HG02970 (cell line): Measurements from ENCODE around the gene ARHGEF19.
A peak's percentile ranks its signal among the peaks of the same experiment; 100 is the strongest.

ENCODE experiments used
- ATAC-seq: cut with Tn5 transposase; IDR thresholded peaks from one replicate; pipeline ENCODE4 v1.9.1; 2021; ENCODE audit warnings: mild to moderate bottlenecking, moderate library complexity, moderate number of reproducible peaks; ENCODE audit not compliant: unreplicated experiment, low FRiP score

The ARHGEF19 gene

GRCh38 chr1:16244650-16245285 lies 32.3 kb upstream of the ARHGEF19 start:
- no peak for ATAC-seq

DNA sequence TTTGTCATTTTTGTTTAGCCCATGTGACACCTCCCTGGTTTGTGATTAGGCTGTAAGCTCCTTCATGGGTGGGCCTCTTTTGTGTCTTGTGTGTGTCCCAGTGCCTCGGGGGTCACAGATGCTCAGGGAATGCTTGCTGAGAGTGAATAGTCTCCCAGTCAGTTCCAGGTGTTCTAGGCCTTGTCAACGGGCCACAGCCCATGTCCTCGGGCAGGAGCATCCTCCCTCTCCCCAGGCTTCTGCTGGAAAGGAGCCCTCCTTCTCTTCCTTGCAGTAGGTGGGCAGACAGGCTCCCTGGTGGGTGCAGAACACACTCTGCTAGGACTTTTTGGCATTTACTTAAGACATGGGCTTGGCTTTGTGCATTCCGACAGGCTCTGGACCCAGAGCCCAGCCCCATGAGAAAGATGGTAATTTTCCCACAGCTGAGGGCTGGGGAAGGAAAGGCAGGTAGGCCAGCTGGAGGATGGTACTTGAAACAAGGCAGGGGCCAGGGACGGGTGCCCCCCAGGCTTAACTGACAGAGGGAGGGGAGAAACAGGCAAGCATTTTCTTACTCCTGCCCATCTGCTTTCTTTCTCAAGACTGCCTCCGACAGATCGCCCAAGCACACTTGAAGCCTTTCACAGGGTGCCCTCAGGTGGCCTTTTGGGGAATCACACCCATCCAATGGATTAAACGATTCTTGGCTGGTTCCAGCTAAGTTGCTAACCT lies 31.6 kb upstream of the ARHGEF19 start:
- ATAC-seq, result no peak

DNA sequence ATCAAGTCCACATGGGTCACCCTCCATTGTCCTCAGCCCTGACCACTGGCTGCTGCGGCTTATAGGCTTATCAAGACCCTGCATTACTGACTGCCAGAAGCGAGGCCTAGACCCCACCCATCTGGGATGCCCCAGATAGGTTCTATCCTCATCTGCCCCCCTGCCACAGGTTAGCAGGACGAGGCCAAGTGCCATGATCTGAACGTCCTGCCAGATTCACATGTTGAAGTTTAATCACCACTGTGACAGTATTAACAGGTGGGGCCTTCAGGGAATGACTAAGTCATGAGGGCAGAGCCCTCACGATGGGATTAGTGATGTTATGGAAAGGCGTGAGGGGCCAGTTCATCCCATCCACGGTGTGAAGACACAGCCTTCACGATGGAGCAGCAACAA lies 30.8 kb upstream of the ARHGEF19 start:
- ATAC-seq, result no peak

- ATAC-seq, result no peak
Observed at GRCh38 chr1:16242556-16243214, 30.2 kb upstream of the ARHGEF19 start.

GRCh38 chr1:16241221-16241708 lies 28.8 kb upstream of the ARHGEF19 start:
- no peak for ATAC-seq

DNA sequence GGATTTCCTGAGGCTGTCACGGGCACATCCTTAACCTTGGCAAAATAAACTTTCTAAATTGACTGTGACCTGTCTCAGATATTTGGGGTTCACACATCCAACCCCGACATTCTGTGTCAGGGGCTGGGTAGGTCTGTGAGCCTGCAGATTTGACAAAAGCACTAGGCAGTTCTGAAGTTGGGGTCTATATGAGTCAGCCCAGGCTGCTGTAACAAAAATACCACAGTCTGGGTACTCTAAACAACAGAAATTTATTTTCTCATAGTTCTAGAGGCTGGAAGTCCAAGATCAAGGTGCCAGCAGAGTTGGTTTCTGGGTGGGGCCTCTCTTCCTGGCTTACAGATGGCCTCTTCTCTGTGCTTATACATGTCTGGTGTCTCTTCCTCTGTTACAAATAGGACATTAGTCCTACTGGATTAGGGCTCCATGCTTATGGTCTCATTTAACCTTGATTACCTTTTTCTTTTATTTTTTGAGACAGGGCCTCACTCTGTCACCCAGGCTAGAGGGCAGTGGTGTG lies 27.6 kb upstream of the ARHGEF19 start:
- ATAC-seq, result no peak

DNA sequence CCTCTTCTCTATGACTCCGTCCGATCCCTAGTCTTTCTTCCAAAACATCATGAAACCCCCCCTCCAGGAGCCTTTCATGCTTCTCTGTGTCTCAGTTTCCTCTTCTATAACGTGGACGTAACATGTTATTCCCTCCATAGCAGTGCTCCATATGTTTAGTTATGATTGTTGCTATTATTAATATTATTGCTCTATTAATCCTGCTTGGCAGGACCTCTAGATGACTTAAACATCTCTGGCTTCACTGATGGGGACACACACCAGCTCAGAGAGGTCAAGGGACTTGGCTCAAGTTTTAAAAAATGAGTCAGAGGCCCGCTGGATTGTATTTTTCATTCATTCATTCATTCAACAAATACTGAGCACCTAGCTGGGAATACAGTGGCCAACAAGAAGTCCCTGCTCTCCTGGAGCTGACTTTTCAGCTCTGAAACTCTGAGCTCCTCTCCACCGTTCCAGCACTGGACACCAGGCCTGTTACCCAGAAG lies 24.9 kb upstream of the ARHGEF19 start:
- no peak for ATAC-seq

GRCh38 chr1:16236511-16237342 lies 24.3 kb upstream of the ARHGEF19 start, which contains the start of gene CPLANE2:
Gene CPLANE2, minus strand, starts transcription at chr1:16237183. Its CDS starts 441 bp downstream, at chr1:16236742.
- peak; percentile 78 for ATAC-seq

- ATAC-seq, result peak; percentile 29
Observed at GRCh38 chr1:16235944-16236510, 23.6 kb upstream of the ARHGEF19 start.

GRCh38 chr1:16235347-16235746 lies 22.9 kb upstream of the ARHGEF19 start:
- no peak for ATAC-seq

GRCh38 chr1:16233431-16233830 lies 21.0 kb upstream of the ARHGEF19 start:
- ATAC-seq, result no peak

- no peak for ATAC-seq
Observed at GRCh38 chr1:16232316-16232710, 19.9 kb upstream of the ARHGEF19 start.

DNA sequence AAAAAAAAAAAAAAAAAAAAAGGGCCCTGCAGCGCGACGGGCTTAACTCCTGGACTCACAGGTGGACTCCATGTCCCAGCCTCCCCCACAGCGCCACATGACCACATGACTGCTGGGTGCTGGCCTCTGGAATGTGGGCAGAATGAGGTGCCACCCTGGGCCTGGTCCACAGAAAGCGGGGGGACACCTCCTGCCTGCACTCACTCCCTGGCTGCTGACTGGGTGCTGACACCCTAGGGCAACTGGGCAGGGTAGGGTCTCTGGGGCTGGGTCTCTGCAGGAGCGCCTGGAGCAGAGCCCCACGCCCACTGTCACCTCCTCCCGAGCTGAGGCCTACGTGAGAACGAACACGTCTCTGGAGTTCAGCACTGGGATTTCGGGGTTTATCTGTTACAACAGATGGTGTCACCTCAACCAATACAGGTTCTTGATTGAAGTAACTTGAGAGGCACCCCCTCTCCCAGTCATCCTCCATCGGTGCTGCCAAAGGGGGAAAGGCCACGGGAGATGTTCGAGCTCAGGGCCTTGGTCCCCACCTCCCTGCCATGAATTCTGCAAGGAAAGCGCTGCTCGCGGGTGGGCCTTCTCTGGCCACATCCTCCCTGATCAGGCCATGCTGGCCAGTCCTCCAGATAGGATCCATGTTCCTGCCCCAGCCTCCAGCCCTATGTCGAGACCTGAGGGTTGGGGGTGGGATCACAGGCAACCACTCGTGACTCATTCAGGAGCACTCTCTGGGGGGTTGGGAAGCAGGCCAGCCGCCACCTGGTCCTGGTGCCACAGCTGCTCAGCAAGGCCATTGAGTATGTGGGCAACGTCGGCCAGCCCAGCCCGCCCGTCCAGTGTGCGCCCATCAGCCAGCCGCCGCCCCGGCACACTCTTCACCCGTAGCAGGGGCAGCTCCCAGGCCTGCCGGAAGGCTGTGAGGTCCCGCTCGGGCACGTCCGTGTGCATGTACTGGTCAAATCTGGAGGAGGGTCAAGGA lies 19.2 kb upstream of the ARHGEF19 start:
- no peak for ATAC-seq

GRCh38 chr1:16230744-16231143 lies 18.3 kb upstream of the ARHGEF19 start:
- ATAC-seq, result no peak

- ATAC-seq, result no peak
Observed at GRCh38 chr1:16229976-16230740, 17.7 kb upstream of the ARHGEF19 start.

GRCh38 chr1:16226490-16227179 lies 14.2 kb upstream of the ARHGEF19 start:
- ATAC-seq, result no peak

GRCh38 chr1:16226129-16226489 lies 13.7 kb upstream of the ARHGEF19 start:
- ATAC-seq, result no peak
